GM10266 (cell line): ENCODE results near the gene ABCA2.

ENCODE experiments used
- DNase-seq: peaks from one replicate; pipeline ENCODE4 v3.0.0; 2012; ENCODE audit errors: extremely low spot score
- TF ChIP-seq, protein P1 (sequence below): IDR thresholded peaks from 2 replicates; pipeline ENCODE4 v1.5.1; 2012; ENCODE audit warnings: mild to moderate bottlenecking, low read depth; ENCODE audit not compliant: control insufficient read depth, insufficient read depth; ENCODE audit errors: missing control alignments

The ABCA2 gene

DNA sequence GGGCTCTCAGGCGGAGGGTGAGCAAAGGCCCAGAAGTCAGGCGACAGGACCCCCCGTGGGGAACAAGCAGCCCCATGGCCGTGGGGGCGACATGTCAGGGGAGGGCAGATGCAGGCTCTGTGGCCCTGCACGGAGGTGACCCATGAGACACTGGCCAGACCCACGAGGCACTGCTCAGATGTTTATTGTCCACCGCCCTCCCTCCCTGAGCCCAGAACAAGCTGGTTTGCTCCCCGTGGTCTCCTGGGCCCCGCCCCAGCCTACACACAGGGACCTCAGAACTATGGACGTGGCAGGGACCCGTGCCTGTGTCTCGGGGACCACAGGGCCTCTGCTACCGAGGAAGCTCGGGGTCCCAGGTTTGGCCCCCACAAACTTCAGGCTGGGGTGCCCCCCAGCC is 2.0 kb upstream of the ABCA2 start:
- TF ChIP-seq, protein P1, sequence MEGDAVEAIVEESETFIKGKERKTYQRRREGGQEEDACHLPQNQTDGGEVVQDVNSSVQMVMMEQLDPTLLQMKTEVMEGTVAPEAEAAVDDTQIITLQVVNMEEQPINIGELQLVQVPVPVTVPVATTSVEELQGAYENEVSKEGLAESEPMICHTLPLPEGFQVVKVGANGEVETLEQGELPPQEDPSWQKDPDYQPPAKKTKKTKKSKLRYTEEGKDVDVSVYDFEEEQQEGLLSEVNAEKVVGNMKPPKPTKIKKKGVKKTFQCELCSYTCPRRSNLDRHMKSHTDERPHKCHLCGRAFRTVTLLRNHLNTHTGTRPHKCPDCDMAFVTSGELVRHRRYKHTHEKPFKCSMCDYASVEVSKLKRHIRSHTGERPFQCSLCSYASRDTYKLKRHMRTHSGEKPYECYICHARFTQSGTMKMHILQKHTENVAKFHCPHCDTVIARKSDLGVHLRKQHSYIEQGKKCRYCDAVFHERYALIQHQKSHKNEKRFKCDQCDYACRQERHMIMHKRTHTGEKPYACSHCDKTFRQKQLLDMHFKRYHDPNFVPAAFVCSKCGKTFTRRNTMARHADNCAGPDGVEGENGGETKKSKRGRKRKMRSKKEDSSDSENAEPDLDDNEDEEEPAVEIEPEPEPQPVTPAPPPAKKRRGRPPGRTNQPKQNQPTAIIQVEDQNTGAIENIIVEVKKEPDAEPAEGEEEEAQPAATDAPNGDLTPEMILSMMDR = no peak
- no peak for DNase-seq

DNA sequence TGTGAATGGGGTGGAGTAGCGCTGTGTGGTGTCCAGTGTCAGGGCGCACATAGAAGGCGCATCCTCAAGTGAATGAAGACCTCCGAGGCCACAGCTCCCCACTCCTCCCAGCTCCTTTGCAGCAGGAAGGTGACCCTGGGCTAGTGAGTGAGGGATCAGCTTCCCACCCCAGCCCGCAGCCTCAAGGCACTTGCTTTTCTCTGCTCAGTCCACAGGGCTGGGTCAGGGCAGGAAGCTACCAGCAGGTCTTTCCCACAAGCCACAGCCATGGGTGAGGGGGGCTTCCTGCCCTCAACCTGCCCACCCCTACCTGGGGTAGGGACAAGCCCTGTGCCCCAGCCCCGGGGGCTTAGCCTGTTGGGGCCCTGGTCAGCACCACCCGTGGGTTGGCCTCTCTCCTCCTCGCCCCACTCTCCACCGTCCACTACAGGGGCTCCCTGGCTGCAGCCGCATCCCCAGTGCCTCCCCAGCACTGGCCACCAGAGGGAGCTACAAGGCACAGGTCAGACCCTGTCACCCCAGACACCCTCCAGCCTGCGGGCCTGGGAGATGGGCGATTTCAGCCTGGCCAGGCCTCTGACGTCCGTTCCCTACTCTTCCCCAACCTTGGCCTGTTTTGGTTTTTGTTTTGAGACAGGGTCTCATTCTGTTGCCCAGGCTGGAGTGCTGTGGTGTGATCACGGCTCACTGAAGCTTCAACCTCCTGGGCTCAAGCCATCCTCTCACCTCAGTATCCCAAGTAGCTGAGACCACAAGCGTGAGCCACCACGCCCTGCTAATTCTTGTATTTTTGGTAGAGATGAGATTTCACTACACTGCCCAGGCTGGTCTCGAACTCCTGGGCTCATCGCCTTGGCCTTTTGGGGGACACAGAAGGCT is 1.3 kb upstream of the ABCA2 start:
- TF ChIP-seq, protein P1 = peak; percentile 97
- DNase-seq = peak; percentile 87

DNA sequence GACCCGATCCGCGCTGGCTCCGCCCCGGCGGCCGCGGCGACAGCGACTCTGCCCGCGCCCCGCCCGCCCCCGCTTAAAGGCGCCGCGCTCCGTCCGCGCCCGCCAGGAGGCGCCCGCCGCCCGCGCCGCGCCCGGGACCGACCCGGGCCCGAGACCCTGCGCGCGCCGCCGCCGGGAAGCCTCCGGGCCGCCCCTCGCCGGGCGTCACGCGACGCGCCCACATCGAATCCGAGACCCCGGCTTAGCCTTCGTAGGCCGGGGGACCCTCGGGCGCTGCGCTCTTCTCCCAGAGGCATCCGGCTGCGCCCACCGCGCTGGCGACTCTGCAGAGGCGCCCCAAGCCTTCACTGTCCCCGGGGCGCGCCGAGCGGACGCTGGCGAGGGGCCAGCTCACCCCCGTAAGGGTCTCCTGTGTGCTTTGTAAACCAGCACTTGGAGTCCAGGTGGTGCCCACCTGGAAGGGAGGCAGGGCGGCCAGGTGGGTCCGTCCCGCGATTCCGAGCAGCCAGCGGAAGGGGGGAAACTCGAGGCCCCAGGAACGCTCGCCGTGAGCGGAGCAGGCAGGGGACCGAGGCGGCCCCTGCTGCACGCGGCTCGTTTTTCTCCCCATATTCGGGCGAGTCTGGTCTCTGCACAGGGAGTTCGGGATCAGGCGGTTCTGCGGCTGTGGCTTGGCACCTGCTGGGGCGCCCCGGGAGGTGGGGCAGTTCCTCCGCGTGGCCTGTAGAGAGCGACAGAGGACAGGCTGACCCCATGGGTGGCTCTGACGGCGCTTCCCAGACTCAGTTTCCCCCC is 423 bp upstream of the ABCA2 start:
- TF ChIP-seq, protein P1 = peak; percentile 67
- DNase-seq = peak; percentile 88

DNA sequence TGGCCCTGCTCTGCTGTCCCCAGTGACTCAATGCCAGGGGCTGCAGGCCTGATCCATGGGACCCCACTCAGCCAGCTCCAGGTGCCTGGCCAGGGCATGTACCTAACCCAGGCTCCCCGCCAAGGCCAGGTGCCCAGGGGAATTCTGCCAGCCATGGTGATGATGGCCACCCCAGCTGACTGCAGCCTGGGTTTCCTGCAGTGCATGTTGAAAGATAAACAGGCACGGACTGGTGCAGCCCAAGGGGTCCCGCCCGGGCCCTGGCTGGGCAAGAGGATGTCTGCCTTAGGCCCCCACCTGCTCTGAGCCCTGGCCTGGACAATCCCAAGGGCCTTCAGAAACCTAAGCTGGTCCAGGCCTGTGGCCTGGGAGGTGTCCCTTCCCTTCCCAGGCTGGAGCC is 1.2 kb downstream of the ABCA2 start:
- TF ChIP-seq, protein P1 = no peak
- DNase-seq = no peak

DNA sequence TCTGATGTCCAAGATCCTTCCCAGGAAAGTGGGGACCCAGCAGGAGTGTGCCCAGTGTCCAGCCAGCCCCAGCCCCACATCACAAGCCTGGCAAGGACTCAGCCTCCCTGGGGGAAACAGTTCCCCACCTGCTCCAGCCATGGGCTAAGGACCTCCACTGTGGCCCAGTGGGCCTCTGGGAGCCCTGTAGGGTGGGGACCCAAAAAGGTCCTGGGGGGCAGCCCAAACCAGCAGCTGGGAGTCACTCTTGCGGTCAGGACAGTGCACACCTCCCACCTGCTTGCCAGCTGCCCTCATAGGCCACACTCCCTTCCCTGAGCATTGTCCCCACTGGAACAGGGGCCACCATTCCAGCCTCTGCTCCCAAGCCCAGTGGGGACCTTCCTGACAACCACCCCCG is 1.7 kb downstream of the ABCA2 start:
- DNase-seq = no peak
- TF ChIP-seq, protein P1 = no peak

DNA sequence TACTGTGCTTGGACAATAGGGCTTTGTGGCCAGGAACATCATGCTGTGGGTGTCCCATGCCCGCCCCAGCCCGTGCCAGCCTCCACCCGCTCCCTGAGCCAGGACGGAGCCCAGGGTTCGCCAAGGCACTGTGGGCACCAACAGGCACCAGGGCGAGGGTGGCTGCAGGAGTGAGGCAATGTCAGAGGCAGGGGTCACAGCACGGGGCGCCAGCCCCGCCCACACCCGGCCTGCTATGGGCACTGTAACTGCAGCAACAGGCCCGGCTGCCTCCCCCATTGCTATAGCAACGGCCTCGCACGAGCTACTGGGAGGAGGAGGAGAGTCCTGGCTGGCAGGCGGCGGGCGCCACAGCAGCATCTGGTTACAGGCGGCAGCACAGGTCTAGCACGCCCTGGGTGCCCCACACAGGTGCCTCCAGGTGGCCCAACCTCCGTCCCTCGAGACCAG is 2.5 kb downstream of the ABCA2 start:
- DNase-seq = no peak
- TF ChIP-seq, protein P1 = no peak

DNA sequence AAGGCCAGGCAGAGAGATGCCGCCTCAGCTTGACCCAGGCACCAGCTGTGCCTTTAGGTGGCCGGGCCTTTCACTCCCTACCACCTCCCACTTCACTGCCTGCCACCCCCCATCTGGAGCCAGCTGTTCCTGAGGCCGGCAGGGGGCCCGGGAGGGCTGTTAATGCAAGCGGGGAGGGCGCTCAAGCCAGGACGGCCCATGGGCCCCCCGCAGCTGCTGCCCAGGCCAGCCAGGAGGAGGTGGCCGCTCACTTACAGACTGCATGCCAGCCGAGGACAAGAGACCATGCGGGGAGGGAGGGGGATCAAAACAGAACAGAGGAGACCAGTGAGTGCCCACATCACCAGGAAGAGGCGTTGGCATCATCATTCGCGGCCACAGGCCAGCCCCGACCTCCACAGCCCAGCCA is 4.5 kb downstream of the ABCA2 start:
- no peak for DNase-seq
- TF ChIP-seq, protein P1 = no peak
